Dedifferentiated amniotic fluid mesenchymal stem cell (primary cell): ENCODE measurements around the gene FTCDNL1.

Experiments used
- DNase-seq: peaks from one replicate; pipeline ENCODE4 v3.0.0-alpha.2; 2016; ENCODE audit errors: extremely low spot score

The FTCDNL1 gene

DNA sequence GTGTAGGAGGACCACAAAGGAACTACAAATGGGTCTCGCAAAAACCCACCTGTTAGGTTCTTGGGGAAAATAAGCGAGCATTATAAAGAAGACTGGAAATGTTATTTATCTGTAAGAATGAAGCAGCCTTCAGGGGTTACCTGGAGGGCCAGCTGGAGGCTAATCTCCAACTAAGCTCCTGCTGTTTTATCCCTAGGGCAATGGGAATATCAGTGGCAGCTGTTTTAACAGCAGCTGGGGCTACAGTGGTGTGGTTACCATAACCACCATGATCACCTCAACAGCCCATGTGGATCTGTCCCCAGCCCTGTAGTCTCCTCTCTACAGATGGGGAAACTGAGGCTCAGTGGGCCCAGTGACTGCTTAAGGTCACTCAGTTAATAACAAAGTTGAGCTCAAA, 108.1 kb downstream of the FTCDNL1 start:
- DNase-seq: no peak

DNA sequence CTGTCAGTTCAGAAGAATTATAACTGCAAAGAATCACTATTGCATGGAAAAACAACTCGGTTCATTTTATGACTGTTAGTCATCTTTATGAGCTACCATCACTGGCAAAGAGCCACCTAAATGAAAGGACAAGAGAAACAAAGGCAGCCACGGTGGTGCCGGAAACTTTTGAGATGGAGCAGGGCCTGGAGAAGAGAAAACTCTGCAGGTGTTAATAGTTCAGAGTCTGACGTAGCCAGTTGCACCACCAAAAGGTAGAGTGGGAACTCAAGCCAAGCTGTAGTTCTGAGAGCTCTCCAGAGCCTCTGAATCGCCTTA, 110.9 kb downstream of the FTCDNL1 start:
- no peak for DNase-seq

DNA sequence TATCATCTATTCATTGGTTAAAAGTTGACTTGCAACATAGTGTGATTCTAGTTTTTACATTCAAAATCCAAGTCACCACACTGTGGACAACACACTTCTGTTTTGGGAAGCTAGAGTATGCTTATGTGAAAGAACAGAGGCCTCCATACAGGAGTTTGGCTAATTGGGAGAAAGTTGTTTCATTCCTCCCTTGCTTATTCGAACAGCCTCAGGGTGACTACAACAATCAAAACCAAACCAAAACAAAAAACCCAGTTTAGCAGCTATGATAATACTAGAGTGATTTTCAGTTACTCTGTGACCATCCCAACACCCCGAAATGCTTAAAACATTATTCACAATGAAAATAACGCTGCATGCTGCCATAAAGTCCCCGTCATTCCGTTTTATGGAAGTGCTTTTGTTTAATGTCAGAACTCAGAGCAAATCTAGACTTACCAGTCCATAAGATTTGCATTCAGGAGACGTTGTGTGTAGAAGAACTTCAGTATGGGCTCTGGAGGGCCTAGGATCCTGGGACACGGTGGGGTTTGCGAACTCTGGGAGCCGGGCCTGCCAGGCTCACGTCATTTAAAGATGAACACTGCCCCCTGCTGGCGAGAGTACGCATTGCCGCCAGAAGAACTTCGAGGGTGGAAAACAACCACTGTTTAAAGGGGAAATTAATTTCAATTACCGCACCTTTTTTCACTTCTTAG, 111.4 kb downstream of the FTCDNL1 start:
- DNase-seq: peak; percentile 73

DNA sequence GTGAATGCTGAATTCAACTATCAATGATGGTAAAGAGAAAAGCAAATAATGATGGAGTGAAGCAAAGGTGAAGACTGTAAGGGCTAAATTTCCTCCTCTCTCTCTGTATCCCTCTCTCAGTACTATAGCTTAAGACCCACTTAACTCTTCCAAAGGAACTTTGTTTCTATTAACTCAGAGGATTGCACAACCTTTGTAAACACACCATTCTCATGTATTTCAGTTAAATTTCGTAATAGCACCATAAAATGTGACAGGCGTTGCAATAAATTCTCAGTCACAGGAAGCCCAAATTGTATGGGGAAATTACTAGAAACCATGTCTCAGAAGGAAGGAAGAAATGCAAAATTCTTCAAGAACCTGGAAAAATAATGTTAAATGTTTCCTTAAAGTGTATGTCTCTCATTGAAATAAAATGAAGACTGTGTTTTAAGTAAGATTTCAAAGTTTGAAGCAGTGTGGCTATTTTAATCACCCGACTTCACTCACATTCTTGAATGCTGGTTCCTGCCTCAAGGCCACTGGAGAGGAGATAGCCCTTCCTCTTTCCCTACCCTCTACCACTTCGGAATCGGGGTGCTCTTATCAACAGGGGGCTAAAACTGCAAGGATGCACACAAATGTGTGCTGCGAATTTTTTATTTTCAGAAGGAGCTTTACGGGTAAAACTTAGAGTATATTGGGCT, 112.1 kb downstream of the FTCDNL1 start:
- DNase-seq: peak; percentile 44

DNA sequence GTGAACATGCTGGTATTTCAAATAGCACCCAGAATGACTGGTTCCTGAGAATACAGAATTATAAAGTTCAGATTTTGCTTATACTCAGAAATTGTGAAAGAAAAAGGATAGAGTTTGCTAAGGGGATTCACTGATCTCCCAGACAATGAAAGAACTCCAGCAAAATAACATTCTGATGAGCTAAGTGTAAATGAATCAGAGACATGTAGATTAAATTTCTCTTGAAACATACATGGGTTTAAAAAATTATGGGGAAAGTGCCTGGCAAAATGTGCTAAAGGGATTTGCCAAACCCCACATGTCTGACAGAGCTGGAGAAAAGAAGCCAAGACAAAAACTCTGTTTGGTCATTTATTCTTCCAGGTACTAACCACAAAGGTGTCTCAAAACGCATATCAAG, 116.3 kb downstream of the FTCDNL1 start:
- no peak for DNase-seq

DNA sequence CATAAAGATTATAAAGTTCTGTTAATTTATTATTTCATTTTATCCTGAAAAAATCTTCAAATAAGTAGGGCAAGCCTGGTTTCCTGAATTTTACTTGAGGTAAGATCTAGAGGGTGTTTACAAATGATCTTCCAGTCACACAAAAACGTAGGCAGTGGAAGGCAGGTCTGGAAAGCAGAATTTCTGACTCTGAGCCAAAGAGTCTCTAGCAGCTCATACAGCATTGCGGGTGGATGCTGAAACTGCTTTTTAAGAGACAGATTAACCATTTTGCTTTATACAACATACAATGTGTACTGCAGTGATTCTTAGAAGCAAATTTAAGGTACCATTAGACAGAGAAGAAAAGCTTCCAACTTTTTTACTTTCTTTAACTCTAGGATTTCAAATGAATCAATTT, 117.0 kb downstream of the FTCDNL1 start:
- no peak for DNase-seq

DNA sequence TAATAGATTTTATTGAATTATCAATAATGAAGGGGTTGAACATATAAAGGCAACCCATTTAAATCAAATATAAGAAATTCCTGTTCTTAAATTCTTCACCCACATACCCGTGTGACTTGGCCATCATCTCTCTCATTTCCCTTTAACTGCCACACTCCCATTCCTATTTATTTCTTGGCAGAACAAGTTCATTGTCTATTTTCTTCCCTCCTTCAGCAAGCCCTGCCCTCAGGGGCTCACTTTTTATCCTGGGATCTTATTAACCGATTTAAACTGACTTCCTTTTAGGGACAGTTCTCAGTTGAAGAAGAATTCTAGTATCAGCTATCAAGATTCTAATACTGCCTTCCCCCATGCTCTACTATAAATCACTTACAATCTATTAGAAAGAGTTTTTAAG, 123.2 kb downstream of the FTCDNL1 start:
- DNase-seq: no peak

DNA sequence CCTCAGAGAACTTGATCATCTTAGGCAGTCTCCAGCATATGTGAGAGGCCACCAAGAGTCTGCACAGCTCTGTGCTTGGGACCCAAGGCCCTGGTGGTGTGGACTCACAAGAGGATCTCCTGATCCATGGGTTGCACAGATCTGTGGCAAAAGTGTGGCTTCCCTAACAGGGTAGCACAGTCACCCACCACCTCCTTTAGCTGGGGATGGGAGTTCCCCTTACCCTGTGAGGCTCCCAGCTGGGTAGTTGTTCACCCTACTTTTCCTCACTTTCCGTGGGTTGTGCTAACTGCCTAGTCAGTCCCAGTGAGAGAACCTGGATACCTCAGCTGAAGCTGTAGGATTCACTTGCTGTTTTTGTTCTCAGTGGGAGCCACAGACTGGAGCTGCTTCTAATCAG, 123.7 kb downstream of the FTCDNL1 start:
- DNase-seq: no peak

DNA sequence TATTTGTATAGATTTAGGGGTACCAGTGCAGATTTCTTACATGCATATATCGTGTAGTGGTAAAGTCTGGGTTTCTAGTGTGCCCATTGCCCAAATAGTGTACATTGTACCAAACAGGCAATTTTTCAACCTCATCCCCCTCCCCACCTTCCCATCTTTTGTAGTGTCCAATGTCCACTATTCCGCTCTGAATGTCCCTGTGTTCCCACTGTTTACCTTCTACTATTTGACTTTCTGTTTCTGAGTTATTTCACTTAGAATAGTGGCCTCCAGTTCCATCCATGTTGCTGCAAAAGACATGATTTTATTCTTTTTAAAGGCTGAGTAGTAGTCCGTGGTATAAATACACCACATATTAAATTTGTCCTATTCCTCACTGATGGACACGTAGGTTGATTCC, 132.9 kb downstream of the FTCDNL1 start:
- DNase-seq: no peak

DNA sequence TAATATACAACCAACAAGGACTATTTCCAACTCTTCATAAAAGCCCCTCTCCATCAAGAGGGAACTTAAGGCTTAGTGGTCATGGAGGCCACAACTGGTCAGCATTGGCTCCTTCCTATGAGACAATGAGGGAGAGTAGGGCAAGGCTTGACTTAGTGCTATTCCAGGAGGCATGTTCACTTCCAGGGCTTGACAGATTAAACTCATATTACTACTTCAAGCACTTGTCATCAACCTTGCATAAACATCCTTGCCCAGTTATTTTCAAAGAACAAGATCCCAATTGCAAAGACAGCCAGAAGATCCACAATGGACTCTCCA, 133.4 kb downstream of the FTCDNL1 start:
- DNase-seq: no peak

DNA sequence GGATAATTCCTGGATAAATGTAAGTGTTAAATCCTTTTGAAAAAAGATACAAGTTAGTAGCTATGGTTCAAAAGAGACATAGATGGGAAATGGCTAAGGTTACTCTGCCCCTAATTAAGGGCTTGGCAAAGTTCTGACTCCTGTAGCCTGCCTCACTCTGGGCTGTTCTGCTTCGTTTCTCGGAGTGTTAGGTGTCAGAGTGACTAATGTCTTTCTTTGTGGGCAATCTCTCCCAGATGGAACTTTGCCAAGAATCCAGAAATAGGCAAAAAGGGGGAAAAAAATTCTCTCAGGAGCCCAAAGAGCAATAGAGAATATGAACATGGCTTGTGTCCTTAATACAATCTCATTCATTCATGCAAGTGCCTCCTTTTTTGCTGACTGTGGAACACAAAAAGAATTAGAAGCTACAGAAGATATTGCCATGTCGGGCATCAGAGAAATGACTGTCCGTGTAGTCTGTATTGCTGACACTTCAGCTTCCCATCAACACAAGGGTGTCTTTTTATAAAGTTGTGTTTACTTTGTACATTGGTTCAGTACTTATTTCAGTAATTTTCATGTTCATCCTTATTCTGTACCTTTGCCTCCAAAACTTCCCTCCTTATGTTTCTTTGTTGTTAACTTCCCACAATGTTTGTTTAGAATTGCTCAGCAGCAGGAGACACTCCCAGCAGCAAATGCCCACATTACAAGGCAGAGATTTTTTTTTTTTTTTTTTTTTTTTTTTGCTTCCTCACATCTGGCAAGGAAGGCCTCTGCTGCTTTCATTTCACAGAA, 134.0 kb downstream of the FTCDNL1 start:
- no peak for DNase-seq

DNA sequence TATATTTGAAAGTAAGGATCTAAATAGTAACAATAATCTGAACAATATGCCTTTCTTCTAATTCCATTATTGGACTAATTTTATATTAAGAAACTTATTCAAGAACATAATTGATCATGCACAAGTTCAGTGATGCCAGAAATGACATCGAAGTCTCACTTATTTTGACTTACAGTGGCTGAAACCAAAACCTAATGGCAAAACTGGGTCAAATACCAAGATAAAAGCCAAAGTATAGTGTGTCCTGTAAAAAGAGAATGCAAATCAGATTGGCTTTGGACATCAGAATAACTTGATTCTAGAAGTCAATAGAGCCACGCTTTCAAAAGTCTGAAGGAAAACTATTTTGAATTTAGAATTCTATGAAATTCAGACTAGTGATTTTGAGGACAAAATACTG, 137.2 kb downstream of the FTCDNL1 start:
- no peak for DNase-seq

DNA sequence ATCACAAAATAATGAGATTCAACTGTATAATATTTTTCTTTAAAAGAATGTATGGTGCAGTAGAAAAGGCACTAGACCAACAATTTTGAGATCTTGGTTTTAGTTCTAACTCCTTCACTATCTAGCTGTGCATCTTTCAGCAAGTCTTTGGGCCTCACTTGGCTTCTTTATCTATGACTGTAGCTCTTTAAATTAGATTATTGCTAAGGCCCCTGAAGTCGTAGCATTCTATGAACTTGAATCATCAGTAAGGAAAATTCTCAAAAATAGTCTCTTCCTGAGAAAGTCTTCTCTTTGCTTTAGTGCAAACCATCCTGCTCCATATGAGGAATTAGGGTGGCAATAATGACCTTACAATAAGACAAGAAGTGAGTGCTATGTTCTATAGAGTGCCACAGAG, 140.4 kb downstream of the FTCDNL1 start:
- peak; percentile 36 for DNase-seq
